Iris pigment epithelial cell (primary cell): ENCODE data around the gene KLHDC1.

Experiments used
- DNase-seq: peaks from one replicate; pipeline ENCODE4 v3.0.0-alpha.2; 2011; ENCODE audit warnings: low read depth

Gene KLHDC1

DNA sequence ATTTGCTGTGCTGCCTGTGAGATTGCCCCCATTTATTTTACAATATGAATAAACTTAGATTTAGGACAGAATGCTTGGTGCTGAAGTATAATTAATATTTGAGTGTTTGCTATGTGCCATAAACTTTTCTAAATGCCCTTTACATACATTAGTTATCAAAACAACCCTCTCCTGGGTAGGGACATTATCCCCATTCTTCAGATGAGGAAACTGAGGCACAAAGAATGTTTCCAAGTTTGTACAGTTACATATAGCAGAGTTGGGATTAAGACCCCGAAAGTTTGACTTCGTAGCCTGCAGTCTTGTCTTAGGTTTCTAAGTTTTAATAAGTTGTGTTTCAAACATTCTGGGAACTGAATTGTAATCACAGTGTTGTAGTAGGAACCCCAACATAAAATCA, 93.4 kb downstream of the KLHDC1 start:
- DNase-seq = no peak

- DNase-seq = no peak
Observed at GRCh38 chr14:49792618-49793017, 99.7 kb downstream of the KLHDC1 start.

DNA sequence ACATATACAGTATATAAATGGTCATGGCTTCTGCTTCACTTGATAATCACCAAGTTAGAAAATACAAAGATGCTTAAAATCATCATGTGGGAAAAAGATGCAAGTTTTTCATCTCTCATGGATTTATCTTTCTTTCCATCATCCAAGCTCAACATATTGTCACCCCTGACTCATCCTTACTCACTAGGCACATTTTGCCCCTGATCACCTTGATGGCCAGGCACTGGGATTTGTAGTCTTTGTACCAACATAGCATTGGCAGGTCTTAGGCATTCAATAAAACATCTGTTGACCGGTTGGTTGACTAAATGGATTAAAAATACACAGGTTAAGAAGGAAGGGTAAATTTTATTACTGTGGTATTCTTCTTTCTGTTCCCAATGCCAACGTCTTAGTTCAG, 103.1 kb downstream of the KLHDC1 start:
- no peak for DNase-seq
